Panc1 (cell line): ENCODE measurements around the gene C12orf43. TPM values are rescaled to one million over a fixed set of nuclear protein-coding genes. Genes with fewer than 3 reads are reported as not detected.

Source experiments
- ATAC-seq: fragments of 200-7000 bp; cut with Tn5 transposase; 2 replicates; pipeline ENCODE4 v1.9.1; 2020; ENCODE audit warnings: mild to moderate bottlenecking, moderate library complexity
- BruUV-seq: library from RNA; stranded (reverse); fragments of 400-500 nt; replicated peaks from 2 replicates; lab custom pipeline; 2021; lab: Mats Ljungman, UMichigan
- CTCF ChIA-PET: fragments of 300-600 bp; sonication (Branson Sonifier 250); formaldehyde crosslinking; loops from one replicate; lab custom pipeline; 2022; ENCODE audit warnings: antibody characterized with exemption; lab: Charles Lee
- POLR2A ChIA-PET: fragments of 300-600 bp; sonication (Branson Sonifier 250); formaldehyde crosslinking; loops from one replicate; lab custom pipeline; 2022; ENCODE audit warnings: antibody characterized with exemption; lab: Charles Lee
- DNase-seq: peaks from one replicate; pipeline ENCODE4 v3.0.0-alpha.2; 2010; ENCODE audit warnings: low read depth, low spot score
- H3K27ac ChIP-seq: 2 replicates; pipeline ENCODE4 v1.5.1; 2011; ENCODE audit warnings: mild to moderate bottlenecking, low read length, inconsistent platforms
- H3K27me3 ChIP-seq: fragments of 200-500 bp; sonication (Bioruptor generic); 2 replicates; pipeline ENCODE4 v1.6.0; 2014; ENCODE audit warnings: low read length, inconsistent platforms; ENCODE audit not compliant: control insufficient read depth, insufficient read depth
- H3K36me3 ChIP-seq: fragments of 200-500 bp; sonication (Bioruptor generic); 2 replicates; pipeline ENCODE4 v1.5.1; 2014; ENCODE audit warnings: inconsistent platforms, mild to moderate bottlenecking, low read length, moderate library complexity; ENCODE audit not compliant: control insufficient read depth, insufficient read depth
- H3K4me1 ChIP-seq: 2 replicates; pipeline ENCODE4 v1.5.1; 2011; ENCODE audit warnings: inconsistent platforms, mild to moderate bottlenecking, low read length, moderate library complexity; ENCODE audit not compliant: control insufficient read depth, insufficient read depth
- H3K4me3 ChIP-seq, 2 experiments: 2 replicates each; pipeline ENCODE4 v1.5.1; 2011 to 2012; ENCODE audit warnings: low read depth in 2 of 2, low read length in 2 of 2, mild to moderate bottlenecking in 2 of 2, inconsistent platforms in 1 of 2, moderate library complexity in 1 of 2
- H3K9me3 ChIP-seq: fragments of 200-500 bp; sonication (Bioruptor generic); 2 replicates; pipeline ENCODE4 v1.5.1; 2014; ENCODE audit warnings: low read depth, mild to moderate bottlenecking, inconsistent platforms, low read length, moderate library complexity; ENCODE audit not compliant: control insufficient read depth, insufficient read depth
- POLR2AphosphoS5 ChIP-seq: IDR thresholded peaks from 2 replicates; pipeline ENCODE4 v1.6.1; 2012; ENCODE audit warnings: mild to moderate bottlenecking, low read depth, low read length, moderate library complexity
- REST ChIP-seq, 2 experiments: IDR thresholded peaks; 2 replicates each; pipeline ENCODE4 v1.6.1; 2011 to 2012; ENCODE audit warnings: low read depth in 2 of 2, control low read depth in 1 of 2, low read length in 1 of 2, mild to moderate bottlenecking in 1 of 2, moderate library complexity in 1 of 2; ENCODE audit not compliant: insufficient read depth in 1 of 2
- SIN3A ChIP-seq: IDR thresholded peaks from 2 replicates; pipeline ENCODE4 v1.6.1; 2012; ENCODE audit warnings: low read depth, mild to moderate bottlenecking, low read length, moderate library complexity, borderline replicate concordance; ENCODE audit not compliant: insufficient read depth
- TCF7L2 ChIP-seq: IDR thresholded peaks from 2 replicates; pipeline ENCODE4 v1.6.1; 2011; ENCODE audit warnings: mild to moderate bottlenecking, low read depth, low read length, inconsistent platforms
- in situ Hi-C: cut with HindIII; loops from 2 replicates; pipeline ENCODE4 v1.10.0; 2016; ENCODE audit warnings: low sequenced_read_pairs, low pct_unique_long_range_greater_than_20kb
- intact Hi-C: fragments of 100-400 bp; cut with micrococcal nuclease; formaldehyde crosslinking; loops from one replicate; pipeline ENCODE4 v1.10.0; 2022; ENCODE audit not compliant: unreplicated experiment
- total RNA-seq: library from RNA; stranded (reverse); gene quantifications from one replicate; pipeline ENCODE4 v1.2.1, GENCODE V29; 2021; ENCODE audit not compliant: unreplicated experiment
- TF ChIP-seq, protein P1 (sequence below): fragments of 450-650 bp; IDR thresholded peaks from 2 replicates; pipeline ENCODE4 v1.5.1; 2017; ENCODE audit warnings: mild to moderate bottlenecking

The C12orf43 gene
- total RNA-seq, 1 experiment from 2014 or later: 20.7 TPM

DNA sequence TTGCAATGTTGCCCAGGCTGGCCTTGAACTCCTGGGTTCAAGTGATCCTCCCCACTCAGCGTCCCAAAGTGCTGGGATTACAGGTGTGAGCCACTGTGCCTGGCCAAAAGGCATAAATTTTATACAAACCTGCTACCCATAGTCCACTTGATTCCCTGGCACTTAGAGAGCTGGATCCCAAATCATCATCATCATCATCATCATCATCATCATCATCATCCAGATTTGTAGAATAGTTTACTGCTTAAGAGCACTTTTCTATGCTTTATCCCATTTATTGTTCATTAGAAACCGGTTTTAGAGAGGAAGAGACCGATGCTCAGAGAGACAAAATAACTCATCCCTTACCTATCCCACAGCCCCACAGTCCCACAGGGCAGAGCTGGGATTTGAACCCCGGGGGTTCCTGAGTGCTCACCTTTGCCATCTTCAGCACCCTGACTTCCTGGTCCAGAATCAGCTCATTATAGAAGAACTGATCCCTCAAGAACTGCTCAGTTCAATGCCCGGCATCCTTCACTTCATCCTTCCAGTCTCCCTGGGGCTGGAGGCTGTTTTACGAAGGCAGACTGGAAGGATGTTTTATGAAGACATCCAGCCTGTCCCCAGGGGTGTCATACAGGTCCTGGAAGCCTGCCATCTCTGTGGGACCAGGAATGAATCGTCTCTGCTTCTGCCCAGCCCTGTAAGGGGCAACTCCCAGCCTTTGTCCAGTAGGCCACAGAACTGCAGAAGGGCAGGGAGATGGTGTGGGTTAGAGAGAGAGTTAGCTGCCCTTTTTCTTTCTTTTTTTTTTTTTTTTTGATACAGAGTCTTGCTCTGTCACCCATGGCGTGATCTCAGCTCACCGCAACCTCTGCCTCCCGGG is 43.0 kb upstream of the C12orf43 start:
- Histone ChIP-seq H3K27me3 (no peaks in the 10 kb centered on the region), H3K36me3 (no peaks in the 10 kb centered on the region), H3K27ac (no peak overlapping the region), H3K4me3 (peak overlapping the region in 1 of 2 experiments; percentile 49; a peak in 1 of 4 replicates), H3K9me3 (no peaks in the 10 kb centered on the region), H3K4me1 (peaks cover 4% of the 10 kb centered on the region; the same call in 1 of the 2 replicates)
- TF ChIP-seq POLR2AphosphoS5 (no peak), TCF7L2 (no peak), SIN3A (no peak), REST (IDR thresholded peaks at IDR 0.05; ENCODE audit: insufficient read depth in 1 of 2, low read depth in 2 of 2, low read length in 1 of 2) (no peak)
- TF ChIP-seq, protein P1, sequence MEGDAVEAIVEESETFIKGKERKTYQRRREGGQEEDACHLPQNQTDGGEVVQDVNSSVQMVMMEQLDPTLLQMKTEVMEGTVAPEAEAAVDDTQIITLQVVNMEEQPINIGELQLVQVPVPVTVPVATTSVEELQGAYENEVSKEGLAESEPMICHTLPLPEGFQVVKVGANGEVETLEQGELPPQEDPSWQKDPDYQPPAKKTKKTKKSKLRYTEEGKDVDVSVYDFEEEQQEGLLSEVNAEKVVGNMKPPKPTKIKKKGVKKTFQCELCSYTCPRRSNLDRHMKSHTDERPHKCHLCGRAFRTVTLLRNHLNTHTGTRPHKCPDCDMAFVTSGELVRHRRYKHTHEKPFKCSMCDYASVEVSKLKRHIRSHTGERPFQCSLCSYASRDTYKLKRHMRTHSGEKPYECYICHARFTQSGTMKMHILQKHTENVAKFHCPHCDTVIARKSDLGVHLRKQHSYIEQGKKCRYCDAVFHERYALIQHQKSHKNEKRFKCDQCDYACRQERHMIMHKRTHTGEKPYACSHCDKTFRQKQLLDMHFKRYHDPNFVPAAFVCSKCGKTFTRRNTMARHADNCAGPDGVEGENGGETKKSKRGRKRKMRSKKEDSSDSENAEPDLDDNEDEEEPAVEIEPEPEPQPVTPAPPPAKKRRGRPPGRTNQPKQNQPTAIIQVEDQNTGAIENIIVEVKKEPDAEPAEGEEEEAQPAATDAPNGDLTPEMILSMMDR: no peak
- ATAC-seq (no peak), DNase-seq (no peak)
- in situ Hi-C loops: no loop called here
- ChIA-PET POLR2A (interaction anchor here (0.7 kb wide), 1 partner anchor 389 kb away, joined by 3 read pairs; no protein-coding TSS in a partner anchor), CTCF (interaction anchor here (0.6 to 0.9 kb wide), 4 partner anchors 53 to 294 kb away, joined by 3 to 8 read pairs (median 3); no protein-coding TSS in a partner anchor)
- BruUV-seq: no TSS peak
- intact Hi-C loops: no loop called here

GRCh38 chr12:121057794-121058193 is 41.5 kb upstream of the C12orf43 start:
- Histone ChIP-seq H3K9me3 (no peaks in the 10 kb centered on the region), H3K27me3 (no peaks in the 10 kb centered on the region), H3K27ac (no peak overlapping the region), H3K4me3 (no peak overlapping the region), H3K4me1 (peaks cover 4% of the 10 kb centered on the region; the same call in 1 of the 2 replicates), H3K36me3 (no peaks in the 10 kb centered on the region)
- in situ Hi-C loops (no loop called here), intact Hi-C loops (no loop called here)
- ChIA-PET POLR2A (no interaction called here), CTCF (interaction anchor here (0.5 to 0.6 kb wide), 2 partner anchors 31 to 857 kb away, joined by 3 to 4 read pairs; partner anchors contain the start of gene RPLP0)
- DNase-seq (no peak), ATAC-seq (no peak)
- TF ChIP-seq POLR2AphosphoS5 (no peak), REST (IDR thresholded peaks at IDR 0.05; ENCODE audit: insufficient read depth in 1 of 2, low read depth in 2 of 2, low read length in 1 of 2) (no peak), TCF7L2 (no peak), SIN3A (no peak)
- TF ChIP-seq, protein P1: no peak
- BruUV-seq: no TSS peak
